ENCODE data around the gene APPL2.

DNA sequence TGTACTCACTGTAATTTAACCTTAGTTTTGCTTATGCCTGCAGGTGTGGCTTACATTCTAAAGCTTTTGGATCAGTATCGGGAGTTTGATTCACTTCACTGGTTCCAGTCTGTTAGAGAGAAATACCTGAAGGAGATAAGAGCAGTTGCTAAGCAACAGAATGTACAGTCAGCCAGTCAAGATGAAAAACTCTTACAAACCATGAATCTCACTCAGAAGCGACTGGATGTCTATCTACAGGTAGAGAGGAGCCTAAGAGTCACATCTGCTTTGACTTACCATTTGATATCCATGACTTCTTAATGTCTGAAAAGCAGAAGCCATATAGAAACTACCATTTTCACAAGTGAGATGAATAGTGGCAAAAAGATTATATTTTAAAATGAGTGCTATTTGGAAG is 71.9 kb downstream of the APPL2 start:
- no peak for TF ChIP-seq EZH2 (IDR thresholded peaks at IDR 0.05; ENCODE audit: borderline replicate concordance, low read depth, low read length, poor library complexity, severe bottlenecking)
- TF ChIP-seq, protein P1, sequence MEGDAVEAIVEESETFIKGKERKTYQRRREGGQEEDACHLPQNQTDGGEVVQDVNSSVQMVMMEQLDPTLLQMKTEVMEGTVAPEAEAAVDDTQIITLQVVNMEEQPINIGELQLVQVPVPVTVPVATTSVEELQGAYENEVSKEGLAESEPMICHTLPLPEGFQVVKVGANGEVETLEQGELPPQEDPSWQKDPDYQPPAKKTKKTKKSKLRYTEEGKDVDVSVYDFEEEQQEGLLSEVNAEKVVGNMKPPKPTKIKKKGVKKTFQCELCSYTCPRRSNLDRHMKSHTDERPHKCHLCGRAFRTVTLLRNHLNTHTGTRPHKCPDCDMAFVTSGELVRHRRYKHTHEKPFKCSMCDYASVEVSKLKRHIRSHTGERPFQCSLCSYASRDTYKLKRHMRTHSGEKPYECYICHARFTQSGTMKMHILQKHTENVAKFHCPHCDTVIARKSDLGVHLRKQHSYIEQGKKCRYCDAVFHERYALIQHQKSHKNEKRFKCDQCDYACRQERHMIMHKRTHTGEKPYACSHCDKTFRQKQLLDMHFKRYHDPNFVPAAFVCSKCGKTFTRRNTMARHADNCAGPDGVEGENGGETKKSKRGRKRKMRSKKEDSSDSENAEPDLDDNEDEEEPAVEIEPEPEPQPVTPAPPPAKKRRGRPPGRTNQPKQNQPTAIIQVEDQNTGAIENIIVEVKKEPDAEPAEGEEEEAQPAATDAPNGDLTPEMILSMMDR (conservative IDR thresholded peaks at IDR 0.05; ENCODE audit: low read depth, low read length) = no peak

Data from A673 (cell line).